Measurements from ENCODE around the gene PRKCA. TPM values are rescaled to one million over a fixed set of nuclear protein-coding genes. Genes with fewer than 3 reads are reported as not detected.
A peak's percentile ranks its signal among the peaks of the same experiment; 100 is the strongest.
"Not testable (repeated sequence)": the region's sequence is repeated elsewhere in the genome, so short reads cannot be mapped to it uniquely, and the experiment has no call there.

The PRKCA gene
- total and polyA plus RNA-seq, 2 of the 13 experiments (the other 11 are each of a cell fraction or from before 2014, with no cell fraction given) = 18.5 to 21.5 TPM

- TF ChIP-seq ZNF414 (CRISPR knock-in tag; IDR thresholded peaks at IDR 0.05) = no peak
- TF ChIP-seq HNF4G (IDR thresholded peaks at IDR 0.05; ENCODE audit: borderline replicate concordance, low read depth, low read length) = no peak
- 0 out of 2 replicates have a peak, but pooled peaks have one; percentile 57 for TF ChIP-seq HNF4G (CRISPR knock-in tag; IDR thresholded peaks at IDR 0.05; ENCODE audit: borderline replicate concordance, low read depth)
- TF ChIP-seq ZNF326 (CRISPR knock-in tag; IDR thresholded peaks at IDR 0.05; ENCODE audit: borderline replicate concordance) = no peak
- peak; percentile 25; the same call in 1 of the 2 replicates for TF ChIP-seq NKX3-1 (CRISPR knock-in tag; IDR thresholded peaks at IDR 0.05)
- peak; percentile 56 for TF ChIP-seq ZFY (CRISPR knock-in tag; IDR thresholded peaks at IDR 0.05)
- no peak for TF ChIP-seq PHF20 (CRISPR knock-in tag; IDR thresholded peaks at IDR 0.05)
- no peak for TF ChIP-seq ARNTL (CRISPR knock-in tag; IDR thresholded peaks at IDR 0.05)
- peak; percentile 37 for TF ChIP-seq CBX1 (IDR thresholded peaks at IDR 0.05; ENCODE audit: low read depth)
- TF ChIP-seq ETV6 (CRISPR knock-in tag; conservative IDR thresholded peaks at IDR 0.05) = peak; percentile 71; the same call in 1 of the 2 replicates
- no peak for TF ChIP-seq IRX3 (CRISPR knock-in tag; IDR thresholded peaks at IDR 0.05; ENCODE audit: borderline replicate concordance, low read depth)
- TF ChIP-seq ZNF572 (CRISPR knock-in tag; IDR thresholded peaks at IDR 0.05) = no peak
- 0 out of 2 replicates have a peak, but pooled peaks have one; percentile 55 for TF ChIP-seq ZBTB7B (CRISPR knock-in tag; IDR thresholded peaks at IDR 0.05)
- no peak for TF ChIP-seq MAFG (CRISPR knock-in tag; IDR thresholded peaks at IDR 0.05)
- TF ChIP-seq ESRRA (CRISPR knock-in tag; IDR thresholded peaks at IDR 0.05; ENCODE audit: low read depth) = no peak
- TF ChIP-seq TBX2 (CRISPR knock-in tag; IDR thresholded peaks at IDR 0.05; ENCODE audit: borderline replicate concordance) = peak; percentile 16; the same call in 1 of the 2 replicates
- TF ChIP-seq KDM2A (CRISPR knock-in tag; IDR thresholded peaks at IDR 0.05; ENCODE audit: borderline replicate concordance, low read depth) = peak; percentile 45; the same call in 1 of the 2 replicates
- TF ChIP-seq ZGPAT (CRISPR knock-in tag; IDR thresholded peaks at IDR 0.05) = peak; percentile 30; the same call in 1 of the 2 replicates
- peak; percentile 78; the same call in 1 of the 2 replicates for TF ChIP-seq ZNF839 (CRISPR knock-in tag; IDR thresholded peaks at IDR 0.05; ENCODE audit: borderline replicate concordance)
These were observed at the start of gene PRKCA (continued) for GRCh38 chr17:66301864-66302741.

GRCh38 chr17:66253458-66253857 lies 49.0 kb upstream of the PRKCA start:
- H2AFZ ChIP-seq (ENCODE audit: low read length); H3K9me3 ChIP-seq (ENCODE audit: low read length); H3K9ac ChIP-seq (ENCODE audit: insufficient read depth, low read depth, low read length); intact Hi-C loops (cut with micrococcal nuclease; ENCODE audit: unreplicated experiment); H3K4me3 ChIP-seq (replicated peaks in 1 of 3; ENCODE audit: insufficient read depth in 1 of 3, low read depth in 2 of 3, low read length in 3 of 3); POLR2A ChIA-PET; DNase-seq (ENCODE audit: low spot score); ATAC-seq; H3K27ac ChIP-seq (ENCODE audit: extremely low read length, insufficient read depth, low read length); H3K27me3 ChIP-seq (ENCODE audit: control insufficient read depth in 1 of 2, insufficient read depth in 2 of 2, low read length in 2 of 2); H3K4me1 ChIP-seq (ENCODE audit: insufficient read depth, low read length); H3K4me2 ChIP-seq (ENCODE audit: low read depth, low read length); H3K79me2 ChIP-seq (ENCODE audit: insufficient read depth, low read length); BruUV-seq (replicated peaks); FAIRE-seq; H3K36me3 ChIP-seq (replicated peaks in 1 of 2; ENCODE audit: control insufficient read depth in 1 of 2, insufficient read depth in 2 of 2, low read length in 2 of 2); H4K20me1 ChIP-seq (ENCODE audit: insufficient read depth, low read length): not testable (repeated sequence)
- in situ Hi-C loops (cut with HindIII; ENCODE audit: extremely low pct_ligation_motif_present, low pct_unique_long_range_greater_than_20kb) = loop anchor here (5.0 to 10.0 kb wide), 2 partner anchors 371 to 419 kb away; no protein-coding TSS in a partner anchor
- 83% methylated on average over 8 of the region's 8 CpGs for WGBS (ENCODE audit: low lambda C conversion rate)
- CTCF ChIA-PET (ENCODE audit: low intra/inter-chr PET ratio, low total read pairs) = interaction anchor here (2.8 kb wide), 1 partner anchor 314 kb away, joined by 33 read pairs; no protein-coding TSS in a partner anchor

All from HepG2 (cell line).